OCI-M2 (cell line): Measurements from ENCODE around the gene NDUFS6.

Experiments
- DNase-seq: peaks from one replicate; lab custom pipeline; 2025; ENCODE audit not compliant: unreplicated experiment; lab: John Stamatoyannopoulos, UW

The NDUFS6 gene

GRCh38 chr5:1765141-1765879, 35.9 kb upstream of the NDUFS6 start:
- DNase-seq: no peak

- no peak for DNase-seq
These were observed 35.3 kb upstream of the NDUFS6 start for GRCh38 chr5:1765880-1766235.

GRCh38 chr5:1767524-1768282, 33.5 kb upstream of the NDUFS6 start:
- DNase-seq: no peak

- no peak for DNase-seq
These were observed 32.8 kb upstream of the NDUFS6 start for GRCh38 chr5:1768283-1769000.

- no peak for DNase-seq
These were observed 32.1 kb upstream of the NDUFS6 start for GRCh38 chr5:1769017-1769640.

GRCh38 chr5:1769752-1770442, 31.3 kb upstream of the NDUFS6 start:
- DNase-seq: no peak

GRCh38 chr5:1770443-1770802, 30.8 kb upstream of the NDUFS6 start:
- no peak for DNase-seq

- DNase-seq: no peak
These were observed 29.8 kb upstream of the NDUFS6 start for GRCh38 chr5:1771149-1772065.

GRCh38 chr5:1772634-1773033, 28.6 kb upstream of the NDUFS6 start:
- no peak for DNase-seq

- DNase-seq: no peak
These were observed 24.4 kb upstream of the NDUFS6 start for GRCh38 chr5:1776831-1777230.

- no peak for DNase-seq
These were observed 23.7 kb upstream of the NDUFS6 start for GRCh38 chr5:1777281-1778137.

GRCh38 chr5:1778138-1779020, 22.8 kb upstream of the NDUFS6 start:
- no peak for DNase-seq

- DNase-seq: no peak
These were observed 22.1 kb upstream of the NDUFS6 start for GRCh38 chr5:1779021-1779680.

- DNase-seq: no peak
These were observed 21.2 kb upstream of the NDUFS6 start for GRCh38 chr5:1779782-1780613.

- no peak for DNase-seq
These were observed 20.6 kb upstream of the NDUFS6 start for GRCh38 chr5:1780614-1780930.

GRCh38 chr5:1781107-1781506, 20.1 kb upstream of the NDUFS6 start:
- no peak for DNase-seq
